ENCODE results near the gene PTMA. TPM values are rescaled to one million over a fixed set of nuclear protein-coding genes. Genes with fewer than 3 reads are reported as not detected.

The PTMA gene
- total RNA-seq, 1 donor from 2014 or later = 1,774 TPM

DNA sequence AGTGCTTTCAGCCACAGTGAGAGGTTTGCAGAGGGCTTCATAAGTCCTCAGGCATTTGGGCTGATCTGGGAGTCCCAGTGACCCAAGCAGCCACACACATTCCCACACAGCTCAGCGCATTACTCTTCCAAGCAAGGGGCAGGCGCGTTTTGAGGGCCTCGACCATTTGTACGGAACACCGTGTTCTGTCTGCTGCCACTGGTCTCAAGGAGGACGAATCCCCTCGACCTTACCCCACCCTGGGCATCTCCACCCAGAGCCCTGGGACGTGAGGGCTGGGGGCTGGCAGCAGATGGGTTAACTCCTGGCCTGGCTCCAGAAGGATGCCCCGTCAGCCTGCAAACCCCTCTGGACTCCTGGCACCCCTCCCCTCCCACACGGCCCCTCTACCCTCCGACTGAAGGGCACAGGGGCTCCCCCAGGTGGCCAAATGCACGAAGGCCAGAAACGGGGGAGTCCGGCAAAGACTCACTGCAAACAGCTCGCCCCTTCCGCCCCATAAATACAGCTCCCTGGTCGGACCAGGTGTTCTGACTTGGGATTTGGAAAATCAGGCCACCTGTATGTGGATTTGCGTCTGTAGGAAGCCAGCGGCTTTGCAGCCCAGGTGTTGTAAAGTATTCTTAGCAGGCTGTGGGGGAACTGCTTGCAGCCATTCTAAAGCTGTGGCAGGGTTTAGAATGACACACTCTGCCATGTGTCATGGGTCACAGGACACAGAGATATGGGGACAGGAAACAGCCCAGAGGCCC lies 33.6 kb upstream of the PTMA start:
- intact Hi-C loops (cut with micrococcal nuclease) = no loop called here

DNA sequence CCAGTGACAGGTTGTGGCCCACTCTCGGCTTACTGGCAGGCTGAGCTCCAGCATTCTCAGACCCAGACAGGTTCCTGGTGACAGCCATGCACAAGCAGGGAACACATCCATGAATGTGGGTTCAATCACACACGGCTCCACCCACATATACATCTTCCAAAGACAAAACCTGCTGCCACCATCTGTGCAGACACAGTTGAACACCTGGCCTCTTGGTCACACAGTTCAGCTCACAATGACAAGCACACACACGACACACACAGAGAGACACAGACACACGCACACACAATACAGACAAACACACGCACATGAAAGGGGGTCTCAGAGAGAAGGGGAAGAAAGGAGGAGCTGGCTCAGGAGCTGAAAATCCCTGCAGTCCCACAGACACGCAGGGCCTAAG lies 32.1 kb upstream of the PTMA start:
- intact Hi-C loops (cut with micrococcal nuclease) = no loop called here

DNA sequence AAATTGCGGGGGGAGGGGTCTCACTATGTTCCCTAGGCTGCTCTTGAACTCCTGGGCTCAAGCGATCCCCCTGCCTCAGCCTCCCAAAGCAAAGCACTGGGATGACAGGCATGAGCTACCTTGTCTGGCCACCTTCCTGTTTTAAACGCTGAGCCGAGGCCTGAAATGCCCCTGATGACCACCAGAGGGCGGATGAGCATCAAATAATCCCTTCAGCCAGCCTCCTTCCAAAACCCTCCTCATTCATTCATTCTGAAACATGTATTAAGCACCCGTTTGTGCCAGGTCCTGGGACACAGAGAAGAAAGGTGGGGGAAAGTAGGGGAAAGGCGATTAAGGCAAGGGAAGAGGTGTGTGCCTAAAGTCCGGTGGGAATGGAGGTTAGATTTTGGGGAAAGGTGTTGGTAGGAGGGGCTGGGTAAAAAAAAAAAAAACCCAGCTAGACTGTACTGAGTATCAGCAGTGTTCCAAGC lies 30.7 kb upstream of the PTMA start:
- intact Hi-C loops (cut with micrococcal nuclease) = loop anchor here (1.0 kb wide), 7 partner anchors 15 to 104 kb away; partner anchors contain the start of gene PDE6D

DNA sequence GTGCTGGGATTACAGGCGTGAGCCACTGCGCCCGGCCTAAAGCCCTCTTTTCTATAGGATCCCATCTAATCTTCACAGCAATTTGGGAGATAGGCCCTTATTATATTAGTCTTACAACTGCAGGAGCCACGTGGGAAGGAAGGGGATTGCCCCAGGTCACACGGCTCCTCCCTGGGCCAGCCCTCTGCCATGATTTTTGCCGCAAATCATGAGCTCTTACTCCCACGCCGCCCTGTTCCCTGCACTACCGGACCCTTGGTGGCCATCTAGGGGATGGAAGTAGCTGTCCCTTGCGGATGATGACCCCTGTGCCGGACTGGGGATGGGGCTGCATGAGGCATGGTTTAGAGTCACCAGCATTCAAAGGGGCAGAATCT lies 28.4 kb upstream of the PTMA start:
- intact Hi-C loops (cut with micrococcal nuclease) = no loop called here

DNA sequence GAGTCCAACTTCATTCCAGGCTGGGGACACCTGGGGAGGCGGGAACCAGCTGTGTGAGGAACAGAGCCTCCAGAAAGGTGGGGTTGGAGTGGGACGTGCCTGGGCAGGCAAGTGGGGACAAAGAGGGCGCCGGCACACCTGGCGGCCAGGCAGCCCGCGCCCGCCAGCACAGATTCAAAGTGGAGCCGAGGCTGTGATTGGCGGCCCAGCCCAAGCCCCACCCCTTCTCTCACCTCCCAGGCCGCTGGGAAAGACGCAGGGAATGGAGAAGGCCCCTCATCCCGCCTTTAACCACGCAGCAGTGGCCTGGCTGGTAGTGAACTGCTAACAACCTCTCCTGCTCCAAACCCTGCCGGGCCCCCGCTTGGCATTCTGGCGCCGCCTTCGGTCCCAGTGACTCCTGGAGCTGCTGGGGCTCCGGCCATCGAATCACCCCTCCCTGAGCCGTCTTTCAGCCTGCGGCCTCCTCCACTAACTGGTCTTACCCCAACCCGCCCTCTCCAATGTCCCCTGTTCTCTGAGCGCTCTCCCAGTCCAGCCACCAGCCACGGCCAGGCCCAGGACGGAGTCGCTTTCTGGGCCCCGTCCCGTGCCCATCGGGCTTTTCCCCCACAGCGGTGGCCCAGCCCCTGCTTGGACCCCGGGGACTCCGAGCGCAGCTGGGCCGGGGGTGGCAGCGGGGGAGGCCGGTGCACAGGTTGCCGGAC lies 27.9 kb upstream of the PTMA start:
- intact Hi-C loops (cut with micrococcal nuclease) = no loop called here

DNA sequence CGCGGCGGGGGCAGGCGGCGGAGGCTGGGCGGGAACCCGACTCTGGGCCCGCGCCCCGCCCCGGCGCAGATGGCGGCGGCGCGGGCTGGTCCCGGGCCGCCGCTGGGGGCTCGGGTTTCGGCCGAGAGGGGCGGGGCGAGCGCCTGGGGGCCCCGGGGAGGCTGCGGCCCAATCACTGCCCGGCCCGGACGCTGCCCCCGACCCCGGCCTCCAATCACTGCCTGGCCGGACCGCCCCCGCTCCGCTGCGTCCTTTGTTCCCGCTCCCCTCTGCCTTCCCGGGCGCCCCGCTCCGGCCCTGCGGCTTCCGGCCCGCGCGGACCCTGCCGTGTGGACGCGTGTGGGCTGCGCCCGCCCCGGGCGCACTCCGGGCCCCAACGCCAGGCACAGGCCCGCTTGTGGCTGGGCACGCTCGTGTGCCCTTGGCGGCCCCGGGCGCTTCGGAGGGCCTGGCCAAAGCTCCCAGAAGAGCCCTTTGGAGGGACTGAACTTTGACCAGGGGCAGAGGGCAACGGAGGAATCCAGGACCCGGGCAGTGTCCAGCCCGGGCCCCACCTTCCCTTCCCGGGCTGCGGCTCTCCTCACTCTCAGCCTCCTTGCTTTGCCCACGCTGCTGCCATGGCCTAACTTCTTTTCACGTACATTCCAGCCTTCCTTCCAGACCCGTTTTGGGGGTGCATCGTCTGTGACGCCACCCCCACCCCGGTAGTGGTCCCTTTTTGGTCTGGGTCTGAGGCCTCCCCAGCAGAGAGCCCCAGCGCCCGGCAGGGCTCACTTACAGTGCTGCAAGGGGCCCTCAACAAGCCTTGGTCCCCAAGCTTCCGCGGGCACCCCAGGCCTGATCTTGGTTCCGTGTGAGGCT lies 27.1 kb upstream of the PTMA start:
- intact Hi-C loops (cut with micrococcal nuclease) = no loop called here

DNA sequence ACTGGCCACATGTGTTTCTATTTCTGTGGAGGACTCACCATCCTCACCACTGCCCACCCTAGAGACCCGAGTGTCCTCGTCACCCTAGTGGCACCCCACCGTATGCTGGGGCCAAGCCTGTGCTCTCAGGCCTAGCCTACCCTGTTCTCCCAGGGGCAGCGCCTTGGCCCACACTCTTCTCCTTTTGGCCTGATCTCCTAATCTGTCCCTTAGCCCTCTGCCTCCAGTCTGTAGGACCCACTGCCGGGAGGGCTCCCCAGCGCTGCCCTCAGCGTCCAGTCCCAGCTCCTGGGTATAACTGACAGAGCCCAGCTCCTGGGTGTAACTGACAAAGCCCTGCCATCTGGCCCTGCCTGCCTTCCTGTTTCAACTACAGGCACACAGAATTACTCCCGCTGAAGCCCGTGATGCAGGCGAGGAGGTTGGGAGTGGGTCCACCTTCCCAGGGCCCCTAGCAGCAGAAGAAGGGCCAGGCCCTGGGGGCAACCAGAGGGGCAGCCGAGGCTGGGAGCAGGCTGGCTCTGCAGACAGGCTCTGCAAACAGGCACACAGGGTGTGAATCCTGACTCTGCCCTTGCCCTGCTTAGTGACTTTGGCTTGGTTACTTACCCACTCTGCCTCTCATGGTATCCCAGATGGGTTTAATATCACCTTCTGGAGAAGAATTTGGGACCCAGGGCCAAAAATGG lies 25.6 kb upstream of the PTMA start:
- intact Hi-C loops (cut with micrococcal nuclease) = no loop called here

DNA sequence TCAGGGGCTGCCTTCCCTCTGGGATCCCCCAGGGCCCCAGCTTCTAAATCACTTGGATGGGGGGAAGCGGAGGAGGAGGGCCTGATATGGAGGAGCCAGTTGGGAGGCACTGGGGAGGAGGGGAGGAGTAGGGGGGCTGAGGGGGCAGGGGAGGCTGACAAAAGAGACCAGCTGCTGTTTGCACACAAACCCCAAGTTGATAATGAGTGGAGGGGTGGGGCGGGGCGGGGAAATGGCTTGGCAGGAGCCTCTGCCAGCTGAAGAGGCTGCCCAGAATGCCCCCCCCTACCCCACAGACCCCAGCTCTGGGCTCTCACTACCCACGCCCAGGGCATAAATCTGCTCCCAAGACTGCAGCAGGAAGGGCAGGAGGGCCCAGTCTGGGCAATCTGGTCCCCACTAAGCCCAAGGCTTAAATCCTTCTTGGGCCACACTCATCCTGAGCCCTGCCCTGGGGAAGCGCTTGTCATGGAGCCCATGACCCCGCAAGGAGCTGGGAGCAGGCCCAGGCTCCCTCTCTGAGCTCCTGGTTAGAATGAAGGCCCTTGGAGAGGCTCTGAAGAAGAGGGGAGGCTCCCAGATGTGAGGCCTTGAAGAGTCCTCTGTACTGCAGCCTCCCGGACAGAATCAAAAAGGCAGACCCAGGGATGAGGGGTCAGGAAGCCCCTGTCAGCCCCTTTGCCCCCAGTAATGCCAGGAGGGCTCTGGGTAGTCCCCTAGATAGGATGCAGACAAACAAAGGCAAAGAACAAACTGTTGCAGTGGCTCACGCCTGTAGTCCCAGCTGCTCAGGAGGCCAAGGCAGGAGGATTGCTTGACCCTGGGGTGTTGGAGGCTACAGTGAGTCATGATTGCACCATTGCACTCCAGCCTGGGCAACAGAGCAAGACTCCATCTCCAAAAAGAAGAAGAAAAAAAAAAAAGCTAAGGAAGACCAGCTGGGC lies 24.8 kb upstream of the PTMA start:
- intact Hi-C loops (cut with micrococcal nuclease) = no loop called here

DNA sequence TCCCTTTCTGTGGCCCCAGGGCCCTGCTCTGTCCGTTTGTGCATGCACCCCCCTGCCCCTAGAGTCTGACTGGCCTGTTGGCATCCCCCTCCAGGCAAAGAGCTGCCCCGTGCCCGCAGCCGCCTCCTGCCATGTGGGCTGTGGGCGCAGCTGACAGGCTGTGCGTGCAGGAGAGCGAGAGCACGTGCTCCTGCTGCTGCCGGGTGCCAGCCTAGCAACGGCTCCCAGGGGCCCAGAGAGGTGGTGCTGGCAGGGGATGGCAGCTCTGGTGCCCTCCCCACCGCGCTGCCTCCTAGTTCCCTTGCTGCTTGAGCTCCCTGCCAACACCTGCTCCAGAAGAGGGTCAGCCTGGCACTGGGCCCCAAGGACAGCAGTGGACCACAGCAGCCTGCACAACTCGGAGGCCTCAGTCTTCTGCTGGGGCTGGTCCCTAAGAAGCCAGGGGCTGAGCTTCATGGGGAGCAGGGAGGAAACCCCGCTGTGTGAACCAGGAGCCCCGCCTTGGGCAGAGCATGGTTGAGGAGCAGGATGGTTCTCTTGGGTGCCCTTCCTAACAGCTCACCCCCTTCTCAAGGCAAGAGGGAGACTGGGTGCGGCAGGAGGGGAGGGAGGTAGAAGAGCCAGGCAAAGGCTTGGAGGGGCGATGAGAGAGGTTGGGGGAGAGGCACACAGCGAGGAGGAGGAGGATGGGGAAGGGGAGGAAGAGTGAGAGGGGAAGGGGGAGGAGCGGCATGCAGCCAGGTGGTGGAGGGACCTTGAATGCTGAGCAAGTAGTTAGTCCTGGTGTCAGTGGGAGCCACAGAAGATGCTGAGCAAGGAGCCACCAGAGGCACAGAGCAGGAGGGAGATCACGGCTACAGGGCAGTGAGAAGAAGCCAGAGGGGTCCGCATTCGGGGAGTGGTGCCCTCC lies 23.8 kb upstream of the PTMA start:
- intact Hi-C loops (cut with micrococcal nuclease) = no loop called here

DNA sequence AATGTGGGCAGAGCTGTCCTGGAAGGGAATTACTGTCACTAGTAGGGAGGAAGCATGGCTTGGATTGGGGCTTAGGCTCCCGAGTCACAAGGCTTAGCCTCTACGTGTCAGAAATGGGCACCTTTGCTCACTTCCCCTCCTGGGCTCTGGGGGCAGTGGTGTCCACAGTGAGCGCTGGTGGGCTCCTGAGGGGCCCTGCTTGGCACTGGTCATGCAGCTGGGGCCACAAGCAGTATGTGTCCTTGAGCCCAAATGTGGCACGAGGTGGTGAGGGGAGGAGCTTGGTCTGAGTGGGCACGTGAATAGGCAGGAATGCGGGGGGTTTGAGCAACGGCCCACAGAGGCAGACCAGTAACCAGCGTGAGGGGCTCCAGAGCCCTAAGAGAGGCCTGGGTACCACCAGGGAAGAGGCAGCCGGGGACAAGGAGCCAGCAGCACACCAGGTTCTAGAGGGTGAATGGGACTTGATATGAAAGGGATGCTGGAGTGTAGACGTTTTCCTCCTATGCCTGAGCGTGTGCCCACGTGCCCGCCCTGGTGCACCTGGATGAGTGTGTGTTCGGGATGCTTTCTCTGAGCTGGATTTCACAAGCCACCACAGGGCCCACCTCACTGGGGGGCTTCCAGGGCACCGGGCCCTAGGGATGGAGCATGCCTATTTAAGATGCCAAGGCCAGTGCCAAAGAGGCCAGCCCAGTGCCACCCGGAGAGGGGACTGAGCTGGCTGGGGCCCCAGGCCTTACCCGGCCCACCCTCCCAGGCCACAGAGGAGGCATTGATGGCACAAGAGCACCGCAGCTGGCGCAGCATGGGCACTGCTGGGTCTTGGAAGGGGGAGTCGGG lies 22.8 kb upstream of the PTMA start:
- intact Hi-C loops (cut with micrococcal nuclease) = no loop called here

DNA sequence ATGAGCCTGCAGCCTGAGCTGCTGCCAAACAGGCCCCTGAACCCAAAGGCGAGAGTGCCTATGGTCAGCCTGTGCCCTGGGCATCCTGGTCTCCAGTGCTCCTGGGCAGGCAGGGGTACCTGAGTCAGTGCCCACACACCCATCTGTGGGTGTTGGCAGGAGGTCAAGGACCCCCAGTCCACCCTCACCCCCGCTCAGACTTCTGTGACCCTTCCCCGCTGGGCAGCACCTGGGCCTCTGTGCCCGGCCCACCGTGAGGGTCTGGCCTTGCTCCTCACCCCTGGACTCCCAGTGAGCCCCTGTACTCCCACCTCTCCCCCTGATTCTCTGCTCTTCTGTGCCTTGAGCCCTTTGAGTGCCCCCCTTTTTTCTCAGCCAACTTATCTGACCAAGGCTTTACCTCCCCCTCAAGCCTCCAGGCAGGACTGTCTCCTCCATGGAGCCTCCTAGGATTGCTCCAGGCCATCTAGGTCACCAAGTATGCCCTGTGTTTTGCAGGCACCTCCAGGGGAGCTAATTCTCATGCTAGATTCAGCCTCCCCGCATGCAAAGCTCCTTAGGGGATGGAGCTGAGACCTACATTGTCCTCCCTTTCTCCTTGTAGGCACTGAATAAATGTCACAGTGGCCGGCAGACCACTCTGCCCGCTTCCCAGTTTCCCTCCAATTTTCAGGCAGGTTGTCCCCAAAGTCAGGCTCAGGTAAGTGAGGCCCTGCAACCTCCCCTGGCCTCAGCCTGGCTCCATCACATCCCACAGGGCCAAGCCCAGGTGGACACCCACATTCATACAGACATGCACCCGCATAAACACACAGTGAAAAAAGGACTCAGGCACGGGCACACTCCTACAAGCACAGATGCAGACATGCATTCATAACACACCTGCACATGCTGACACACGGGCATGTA lies 21.9 kb upstream of the PTMA start:
- intact Hi-C loops (cut with micrococcal nuclease) = no loop called here

DNA sequence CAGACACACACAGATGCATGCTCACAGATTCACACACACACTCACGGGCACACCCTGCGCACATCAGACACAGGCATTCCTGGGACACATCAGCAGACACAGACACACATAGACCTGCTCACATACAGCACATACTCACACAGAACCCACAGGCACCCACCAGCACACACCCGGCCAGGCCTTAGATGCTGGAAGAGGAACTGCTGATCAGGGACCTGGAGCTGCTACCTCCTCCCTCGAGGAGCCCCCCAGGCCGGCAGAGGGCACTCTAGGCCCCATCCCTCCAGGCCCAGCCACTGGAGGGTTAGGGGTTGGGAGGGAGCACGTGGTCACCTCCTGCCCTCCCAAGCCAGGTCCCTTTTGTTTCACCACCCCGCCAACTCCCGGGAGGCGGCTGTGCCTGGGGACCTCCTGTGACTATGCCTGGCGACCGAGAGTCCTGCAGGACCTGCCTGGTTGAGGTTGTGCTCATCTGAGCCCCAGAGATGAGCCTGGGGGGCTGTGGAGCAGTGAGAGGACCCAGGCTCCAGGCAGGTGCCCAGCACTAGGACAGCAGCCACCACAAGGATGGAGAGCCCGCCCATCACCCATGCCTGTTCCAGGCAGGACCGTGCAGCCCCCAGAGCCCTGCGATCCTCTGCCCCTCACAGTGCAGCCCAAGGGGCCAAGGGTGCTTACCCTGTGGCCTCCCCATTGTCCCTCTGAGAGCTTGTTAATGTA lies 21.0 kb upstream of the PTMA start:
- intact Hi-C loops (cut with micrococcal nuclease) = no loop called here

DNA sequence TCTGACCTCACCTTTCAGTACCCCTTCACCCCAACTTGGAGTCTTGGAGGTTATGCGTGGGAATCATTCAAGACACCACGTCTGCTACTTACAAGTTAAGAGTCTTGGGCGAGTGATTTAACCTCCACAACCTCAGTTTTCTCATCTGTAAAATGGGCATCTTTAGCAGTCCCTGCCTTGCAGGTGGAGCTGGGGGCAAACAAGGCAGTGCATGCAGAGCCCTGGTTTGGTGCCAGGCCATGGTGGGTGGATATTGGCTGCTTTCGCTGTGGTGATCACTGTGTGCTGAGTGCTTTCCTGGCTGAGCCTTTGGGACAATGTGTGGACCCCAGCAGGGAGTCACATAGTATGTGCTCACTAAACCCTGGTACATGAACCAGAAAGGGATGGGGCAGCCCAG lies 20.4 kb upstream of the PTMA start:
- intact Hi-C loops (cut with micrococcal nuclease) = no loop called here

DNA sequence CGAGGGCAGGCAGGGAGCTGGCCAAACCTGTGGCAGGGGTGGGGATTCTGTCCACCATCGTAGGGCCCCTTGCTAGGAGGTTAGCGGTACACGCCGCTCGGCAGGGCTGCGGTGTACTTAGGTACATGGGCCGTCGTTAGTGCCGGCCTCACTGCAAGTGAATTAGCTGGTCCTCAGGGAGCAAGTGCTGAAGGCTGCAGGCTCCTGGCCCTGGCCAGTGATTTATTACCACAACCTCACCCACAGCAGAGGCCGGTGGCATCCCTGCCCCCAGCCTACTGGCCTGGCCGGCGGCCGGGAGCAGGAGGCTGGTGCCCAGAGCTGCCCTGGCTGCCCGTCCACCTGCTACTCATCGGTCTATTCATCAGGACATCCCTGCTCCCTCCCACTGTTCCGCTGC lies 19.6 kb upstream of the PTMA start:
- intact Hi-C loops (cut with micrococcal nuclease) = no loop called here

DNA sequence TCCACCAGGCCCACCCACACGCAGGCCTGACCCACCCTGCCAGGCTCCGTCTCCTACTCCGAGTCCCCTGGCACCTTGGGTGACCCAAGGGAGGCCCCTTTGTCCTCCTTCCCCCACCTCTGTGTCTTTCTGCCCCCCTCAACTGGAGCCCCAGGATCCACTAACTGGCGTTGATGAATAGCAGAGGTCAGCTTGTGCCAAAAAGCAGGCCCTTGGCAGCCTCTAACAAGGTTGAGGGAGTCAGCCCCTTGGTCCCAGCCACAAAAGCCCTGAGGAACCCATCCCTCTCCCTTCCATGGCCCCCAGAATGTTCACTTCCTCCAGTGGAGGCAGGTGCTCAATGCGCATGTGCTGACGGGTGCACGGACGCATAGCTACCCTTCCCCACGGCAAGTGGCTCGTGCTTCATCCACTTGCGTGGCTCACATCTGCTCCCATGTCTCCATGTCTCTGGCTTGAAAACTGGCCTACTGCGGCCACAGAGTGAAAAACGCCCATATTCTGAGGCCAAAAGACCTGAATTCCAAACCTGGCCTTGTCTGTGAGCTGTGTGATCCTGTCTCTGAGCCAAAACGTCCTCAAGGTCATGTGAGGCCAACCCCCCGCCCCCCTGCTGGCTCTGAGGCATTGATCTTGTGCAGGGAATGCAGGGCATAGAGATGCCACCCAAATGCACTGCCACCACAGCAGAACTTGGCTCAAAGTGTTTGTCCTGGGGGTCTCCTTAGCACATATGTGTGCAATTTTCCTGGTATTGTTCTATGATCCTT lies 19.0 kb upstream of the PTMA start:
- intact Hi-C loops (cut with micrococcal nuclease) = no loop called here

DNA sequence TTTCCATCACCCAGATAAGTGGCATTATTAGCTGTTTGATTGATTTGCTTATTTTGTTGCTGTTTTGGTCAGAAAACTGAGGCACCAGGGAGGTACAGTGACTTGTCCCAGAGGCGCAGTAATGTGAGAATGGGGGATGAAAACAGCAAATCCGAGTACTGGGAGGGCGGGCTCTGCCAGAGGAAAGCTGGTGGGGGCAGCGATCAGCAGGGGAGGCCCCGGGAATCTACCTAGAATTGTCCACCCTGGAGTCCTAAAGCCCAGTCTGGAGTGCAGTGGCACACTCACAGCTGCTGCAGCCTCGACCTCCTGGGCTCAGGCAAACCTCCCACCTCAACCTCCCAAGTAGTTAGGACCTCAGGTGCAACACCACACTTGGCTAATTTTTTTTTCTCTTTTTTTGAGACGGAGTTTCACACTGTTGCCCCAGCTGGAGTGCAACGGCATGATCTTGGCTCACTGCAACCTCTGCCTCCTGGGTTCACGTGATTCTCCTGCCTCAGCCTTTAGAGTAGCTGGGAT lies 17.0 kb upstream of the PTMA start:
- intact Hi-C loops (cut with micrococcal nuclease) = no loop called here

Data from T-helper 1 cell treated with Interleukin-12 subunit alpha and Interleukin-12 subunit beta and Interleukin-4 antibody, amounts not matched to agents 30 ng/mL and 1 ng/mL, for 36 hours (primary cell).